ENCODE measurements around the gene PTCD1. TPM values are rescaled to one million over a fixed set of nuclear protein-coding genes. Genes with fewer than 3 reads are reported as not detected.
"Not testable (repeated sequence)": the region's sequence is repeated elsewhere in the genome, so short reads cannot be mapped to it uniquely, and the experiment has no call there.

The PTCD1 gene
- total RNA-seq, 2 experiments from 2014 or later: 3.5 to 5.1 TPM

DNA sequence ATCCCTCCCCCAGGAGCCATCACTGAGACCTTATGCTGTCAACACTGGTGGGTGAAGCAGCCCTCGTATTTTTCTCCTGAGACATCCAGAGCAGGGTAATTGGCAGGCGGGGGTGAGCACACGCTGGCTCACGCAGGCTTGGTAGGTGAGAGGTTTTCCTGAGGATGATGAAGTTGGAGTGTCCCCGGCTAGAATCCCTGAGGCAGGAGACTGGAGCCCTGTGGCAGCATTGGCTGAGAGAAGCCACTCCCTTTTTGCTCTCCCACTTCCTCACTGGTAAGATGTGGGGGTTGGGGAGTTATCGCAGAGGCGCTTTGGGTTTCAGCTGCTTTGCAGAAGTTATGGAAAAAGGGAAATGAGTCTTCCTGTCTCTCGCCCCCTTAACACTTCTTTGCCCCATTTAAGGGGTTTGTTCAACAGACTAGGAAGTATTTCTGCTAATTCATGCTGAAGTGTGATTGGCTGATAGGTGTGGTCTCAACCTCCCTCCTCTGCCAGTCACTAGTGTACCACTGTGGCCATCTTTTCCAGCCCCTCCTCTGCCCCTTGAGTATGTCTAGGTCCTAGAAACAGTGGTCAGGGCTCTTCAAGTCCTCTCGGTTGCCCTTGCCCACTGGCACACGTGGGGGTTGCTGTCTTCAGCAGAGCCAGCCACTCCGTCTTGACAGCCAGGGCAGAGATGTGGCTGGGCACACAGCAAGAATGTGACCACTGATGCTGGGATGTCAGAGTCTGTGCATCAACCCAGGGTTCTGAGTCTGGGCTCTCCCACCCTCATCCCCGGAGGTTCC lies 58.4 kb downstream of the PTCD1 start:
- peaks cover 61% of the 10 kb centered on the region for H3K4me1 Mint-ChIP-seq (ENCODE audit: low read depth)
- intact Hi-C loops (cut with micrococcal nuclease): loop anchor here (2.0 kb wide), 4 partner anchors 59 to 641 kb away; partner anchors contain the start of genes CPSF4, PTCD1 and TRRAP
- CTCF ChIA-PET: interaction anchor here (1.0 to 1.2 kb wide), 2 partner anchors 18 to 26 kb away, joined by 3 to 4 read pairs; no protein-coding TSS in a partner anchor

DNA sequence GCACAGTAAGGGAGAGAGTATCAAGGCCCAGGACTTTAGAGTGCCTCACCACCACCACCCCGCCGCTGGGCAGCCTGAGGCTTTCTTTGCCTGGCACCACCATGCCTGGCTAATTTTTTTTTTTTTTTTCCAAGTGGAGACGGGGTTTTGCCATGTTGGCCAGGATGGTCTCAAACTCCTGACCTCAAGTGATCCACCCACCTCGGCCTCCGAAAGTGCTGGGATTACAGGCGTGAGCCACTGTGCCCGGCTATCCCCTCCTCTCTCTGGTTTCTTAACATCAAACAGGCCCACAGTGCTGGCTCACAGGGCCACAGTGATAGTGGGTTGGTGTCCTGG lies 58.9 kb downstream of the PTCD1 start:
- H3K4me1 Mint-ChIP-seq (ENCODE audit: low read depth): peaks cover 61% of the 10 kb centered on the region
- peak overlapping the region; percentile 97 for H3K27ac Mint-ChIP-seq
- CTCF ChIA-PET; DNase-seq; H3K9me3 Mint-ChIP-seq; H3K27me3 Mint-ChIP-seq (ENCODE audit: low read depth): not testable (repeated sequence)
- peaks cover 31% of the 10 kb centered on the region for H3K36me3 Mint-ChIP-seq (ENCODE audit: low read depth)
- H3K4me3 Mint-ChIP-seq: peak overlapping the region; percentile 81
- intact Hi-C loops (cut with micrococcal nuclease): loop anchor here (2.0 to 5.0 kb wide), 5 partner anchors 59 to 641 kb away; partner anchors contain the start of genes CPSF4, PTCD1 and TRRAP

More for the DNA sequence above, 58.4 kb downstream of the PTCD1 start:
- Mint-ChIP-seq H3K27ac (peak overlapping the region; percentile 97), H3K4me3 (peak overlapping the region; percentile 81), H3K27me3 (ENCODE audit: low read depth) (no peaks in the 10 kb centered on the region), H3K36me3 (ENCODE audit: low read depth) (peaks cover 31% of the 10 kb centered on the region), H3K9me3 (no peaks in the 10 kb centered on the region)
- DNase-seq: peak; percentile 69

DNA sequence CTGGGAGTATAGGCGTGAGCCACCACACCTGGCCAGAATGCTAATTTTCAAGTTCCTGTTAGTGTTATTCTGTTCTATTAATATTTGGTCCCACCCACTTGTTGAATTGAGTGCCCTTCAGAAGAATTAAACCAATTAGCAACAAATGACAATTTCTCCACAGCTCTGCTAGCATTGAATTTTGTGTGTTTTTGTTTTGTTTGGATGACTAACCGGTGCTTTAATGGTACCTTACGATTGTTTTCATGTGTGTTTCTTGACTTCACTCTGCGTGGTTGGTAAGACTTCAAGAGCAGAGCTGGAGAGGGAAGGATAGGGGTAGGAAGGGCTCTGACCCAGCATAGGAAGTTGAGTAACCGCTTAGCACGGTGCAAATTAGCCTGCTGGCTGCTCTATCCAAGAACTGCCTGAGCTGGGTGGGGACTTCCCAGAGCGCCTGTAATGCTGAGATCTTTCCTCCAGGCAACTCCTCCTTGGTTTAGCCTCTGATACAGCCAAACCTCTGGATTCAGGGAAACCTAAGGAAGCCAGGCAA lies 59.5 kb downstream of the PTCD1 start:
- Mint-ChIP-seq H3K36me3 (ENCODE audit: low read depth) (peaks cover 31% of the 10 kb centered on the region), H3K27ac (peak overlapping the region; percentile 97), H3K27me3 (ENCODE audit: low read depth) (no peaks in the 10 kb centered on the region), H3K4me3 (peak overlapping the region; percentile 81), H3K9me3 (no peaks in the 10 kb centered on the region), H3K4me1 (ENCODE audit: low read depth) (peaks cover 56% of the 10 kb centered on the region)
- intact Hi-C loops (cut with micrococcal nuclease): loop anchor here (5.0 kb wide), 1 partner anchor 337 kb away; no protein-coding TSS in a partner anchor
- CTCF ChIA-PET: no interaction called here
- peak; percentile 79 for DNase-seq

GRCh38 chr7:99375070-99375807 lies 63.4 kb downstream of the PTCD1 start:
- no peaks in the 10 kb centered on the region for H3K27me3 Mint-ChIP-seq (ENCODE audit: low read depth)
- peak; percentile 83 for DNase-seq
- no peaks in the 10 kb centered on the region for H3K9me3 Mint-ChIP-seq
- H3K4me1 Mint-ChIP-seq (ENCODE audit: low read depth): peaks cover 31% of the 10 kb centered on the region
- H3K36me3 Mint-ChIP-seq (ENCODE audit: low read depth): peaks cover 17% of the 10 kb centered on the region
- H3K4me3 Mint-ChIP-seq: peak overlapping the region; percentile 79
- CTCF ChIA-PET: no interaction called here
- intact Hi-C loops (cut with micrococcal nuclease): loop anchor here (1.0 to 5.0 kb wide), 3 partner anchors 18 to 333 kb away; partner anchors contain the start of genes BUD31 and PDAP1
- peak overlapping the region; percentile 87 for H3K27ac Mint-ChIP-seq

- peak within 1 kb of the TSS; percentile 79 for H3K4me3 Mint-ChIP-seq
- DNase-seq: peak; percentile 88
- peak within 1 kb of the TSS; percentile 87 for H3K27ac Mint-ChIP-seq
- peaks cover 17% of the 10 kb centered on the region for H3K36me3 Mint-ChIP-seq (ENCODE audit: low read depth)
- no peaks in the 10 kb centered on the region for H3K27me3 Mint-ChIP-seq (ENCODE audit: low read depth)
- intact Hi-C loops (cut with micrococcal nuclease): loop anchor here (1.0 to 5.0 kb wide), 3 partner anchors 18 to 332 kb away; partner anchors contain the start of genes BUD31 and PDAP1
- peaks cover 24% of the 10 kb centered on the region for H3K4me1 Mint-ChIP-seq (ENCODE audit: low read depth)
- no peaks in the 10 kb centered on the region for H3K9me3 Mint-ChIP-seq
- CTCF ChIA-PET: interaction anchor here (1.3 kb wide), 1 partner anchor 9 kb away, joined by 3 read pairs; no protein-coding TSS in a partner anchor
Measured at GRCh38 chr7:99374111-99375064, 64.2 kb downstream of the PTCD1 start, which contains the start of gene ARPC1B. Gene ARPC1B, plus strand, starts transcription at chr7:99374730. Its CDS starts 10,985 bp downstream, at chr7:99385715.

- Mint-ChIP-seq H3K27me3 (ENCODE audit: low read depth) (no peaks in the 10 kb centered on the region), H3K27ac (peak overlapping the region; percentile 65), H3K4me1 (ENCODE audit: low read depth) (peaks cover 17% of the 10 kb centered on the region), H3K9me3 (no peaks in the 10 kb centered on the region), H3K36me3 (ENCODE audit: low read depth) (peaks cover 14% of the 10 kb centered on the region), H3K4me3 (peak overlapping the region; percentile 67)
- intact Hi-C loops (cut with micrococcal nuclease): loop anchor here (2.0 kb wide), 1 partner anchor 19 kb away; no protein-coding TSS in a partner anchor
- CTCF ChIA-PET: interaction anchor here (1.3 kb wide), 1 partner anchor 8 kb away, joined by 3 read pairs; no protein-coding TSS in a partner anchor
- DNase-seq: no peak
Measured at GRCh38 chr7:99373091-99374066, 65.2 kb downstream of the PTCD1 start.

DNA sequence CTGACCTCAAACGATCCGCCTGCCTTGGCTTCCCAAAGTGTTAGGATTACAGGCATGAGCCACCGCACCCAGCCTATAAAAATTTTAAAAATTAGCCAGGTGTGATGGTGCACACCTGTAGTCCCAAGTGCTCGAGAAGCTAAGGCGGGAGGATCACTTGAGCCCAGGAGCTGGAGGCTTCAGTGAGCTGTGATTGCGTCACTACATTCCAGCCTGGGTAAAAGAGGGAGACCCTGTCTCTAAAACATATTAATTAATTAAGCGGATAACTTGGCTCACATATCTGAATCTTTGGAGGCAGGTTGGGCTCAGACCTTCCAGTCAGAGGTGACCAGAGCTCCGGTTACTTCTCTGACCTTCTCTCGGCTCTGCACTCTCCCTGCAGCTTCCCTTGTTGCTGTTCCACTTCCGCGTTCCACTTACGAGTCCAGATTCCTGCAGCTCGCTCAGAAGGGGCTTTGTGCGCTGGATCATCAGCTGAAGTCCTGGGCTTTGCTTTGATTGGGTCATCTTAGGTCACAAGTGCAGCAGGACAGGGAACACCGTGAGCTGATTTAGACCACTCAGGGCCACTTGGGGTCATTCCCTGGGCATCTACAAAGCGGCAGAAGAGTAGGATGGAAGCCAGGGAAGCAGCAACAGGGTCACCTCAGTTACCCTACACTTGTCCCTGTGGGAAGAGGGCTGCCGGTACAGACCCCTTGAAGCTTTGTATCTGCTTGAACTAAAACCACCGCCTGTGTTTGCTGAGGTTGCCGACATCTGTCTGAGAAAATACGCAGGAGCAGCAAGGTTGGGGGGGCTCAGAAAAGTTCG lies 66.1 kb downstream of the PTCD1 start:
- DNase-seq: no peak
- Mint-ChIP-seq H3K27ac (no peak overlapping the region), H3K4me3 (peak overlapping the region; percentile 61), H3K9me3 (no peaks in the 10 kb centered on the region), H3K27me3 (ENCODE audit: low read depth) (no peaks in the 10 kb centered on the region), H3K36me3 (ENCODE audit: low read depth) (peaks cover 6% of the 10 kb centered on the region), H3K4me1 (ENCODE audit: low read depth) (peaks cover 12% of the 10 kb centered on the region)
- CTCF ChIA-PET: interaction anchor here (1.2 kb wide), 1 partner anchor 15 kb away, joined by 3 read pairs; no protein-coding TSS in a partner anchor
- intact Hi-C loops (cut with micrococcal nuclease): no loop called here

DNA sequence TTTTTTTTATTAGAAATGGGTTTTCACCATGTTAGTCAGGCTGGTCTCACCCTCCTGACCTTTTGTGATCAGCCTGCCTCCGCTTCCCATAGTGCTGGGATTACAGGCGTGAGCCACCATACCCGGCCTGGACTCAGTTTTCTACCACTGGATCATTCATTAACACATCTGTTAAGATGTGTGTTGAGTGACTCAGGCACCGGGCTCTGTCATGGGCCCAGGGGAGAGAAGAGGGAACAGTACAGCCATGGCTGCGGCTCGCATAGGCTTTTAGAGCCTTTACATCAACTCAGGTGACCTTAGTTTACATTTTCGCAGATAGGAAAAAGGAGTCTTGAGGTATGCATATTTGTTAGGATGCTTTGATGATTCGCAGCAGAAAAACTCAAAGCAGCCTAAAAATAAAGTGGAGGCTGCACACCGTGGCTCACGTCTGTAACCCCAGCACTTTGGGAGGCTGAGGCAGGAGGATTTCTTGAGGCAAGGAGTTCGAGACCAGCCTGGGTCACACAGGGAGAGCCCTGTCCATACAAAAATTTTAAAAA lies 67.2 kb downstream of the PTCD1 start:
- Mint-ChIP-seq H3K9me3 (no peaks in the 10 kb centered on the region), H3K4me3 (no peak overlapping the region), H3K27ac (no peak overlapping the region), H3K4me1 (ENCODE audit: low read depth) (peaks cover 4% of the 10 kb centered on the region), H3K27me3 (ENCODE audit: low read depth) (no peaks in the 10 kb centered on the region), H3K36me3 (ENCODE audit: low read depth) (peaks cover 6% of the 10 kb centered on the region)
- no peak for DNase-seq
- CTCF ChIA-PET: interaction anchor here (0.6 to 1.2 kb wide), 2 partner anchors 12 to 14 kb away, joined by 3 read pairs; no protein-coding TSS in a partner anchor
- intact Hi-C loops (cut with micrococcal nuclease): no loop called here

DNA sequence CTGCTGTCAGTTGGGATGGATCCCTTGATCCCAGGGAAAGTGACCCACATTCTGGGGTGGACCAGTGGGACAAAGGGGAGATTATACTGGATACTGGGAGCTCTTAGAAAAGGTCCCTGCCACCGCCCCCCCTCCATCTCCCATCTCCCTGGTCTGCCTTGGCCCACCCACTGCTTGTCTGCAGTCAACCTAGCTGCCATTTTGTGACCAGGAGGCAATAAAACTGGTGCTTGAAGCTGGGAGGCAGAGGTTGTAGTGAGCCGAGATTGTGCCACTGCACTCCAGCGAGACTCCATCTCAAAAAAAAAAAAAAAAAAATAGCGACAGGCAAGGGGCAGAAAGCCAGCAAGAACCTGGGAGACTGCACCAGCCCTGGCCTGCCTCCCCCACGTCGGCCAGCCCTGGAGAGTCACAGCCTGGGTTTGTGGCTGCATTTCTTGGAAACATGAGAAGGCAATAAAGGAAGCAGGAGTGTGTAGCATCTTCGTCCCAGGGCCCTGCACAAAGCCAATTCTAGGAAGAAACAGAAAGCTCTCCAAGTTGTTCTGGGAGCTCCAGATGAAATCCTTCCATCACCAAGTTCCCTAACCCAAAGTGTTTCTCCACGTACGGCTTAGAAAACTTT lies 68.7 kb downstream of the PTCD1 start:
- no peak for DNase-seq
- Mint-ChIP-seq H3K4me3 (no peak overlapping the region), H3K36me3 (ENCODE audit: low read depth) (peaks cover 12% of the 10 kb centered on the region), H3K9me3 (no peaks in the 10 kb centered on the region), H3K4me1 (ENCODE audit: low read depth) (no peaks in the 10 kb centered on the region), H3K27me3 (ENCODE audit: low read depth) (no peaks in the 10 kb centered on the region), H3K27ac (no peak overlapping the region)
- CTCF ChIA-PET: no interaction called here
- intact Hi-C loops (cut with micrococcal nuclease): no loop called here
